ENCODE results near the gene C3orf62. TPM values are rescaled to one million over a fixed set of nuclear protein-coding genes. Genes with fewer than 3 reads are reported as not detected.

C3orf62 gene
- total and polyA plus RNA-seq, 9 of the 15 experiments (the other 6 are each of a cell fraction or from before 2014, with no cell fraction given), result 1.3 to 5.7 (median 3.4) TPM

DNA sequence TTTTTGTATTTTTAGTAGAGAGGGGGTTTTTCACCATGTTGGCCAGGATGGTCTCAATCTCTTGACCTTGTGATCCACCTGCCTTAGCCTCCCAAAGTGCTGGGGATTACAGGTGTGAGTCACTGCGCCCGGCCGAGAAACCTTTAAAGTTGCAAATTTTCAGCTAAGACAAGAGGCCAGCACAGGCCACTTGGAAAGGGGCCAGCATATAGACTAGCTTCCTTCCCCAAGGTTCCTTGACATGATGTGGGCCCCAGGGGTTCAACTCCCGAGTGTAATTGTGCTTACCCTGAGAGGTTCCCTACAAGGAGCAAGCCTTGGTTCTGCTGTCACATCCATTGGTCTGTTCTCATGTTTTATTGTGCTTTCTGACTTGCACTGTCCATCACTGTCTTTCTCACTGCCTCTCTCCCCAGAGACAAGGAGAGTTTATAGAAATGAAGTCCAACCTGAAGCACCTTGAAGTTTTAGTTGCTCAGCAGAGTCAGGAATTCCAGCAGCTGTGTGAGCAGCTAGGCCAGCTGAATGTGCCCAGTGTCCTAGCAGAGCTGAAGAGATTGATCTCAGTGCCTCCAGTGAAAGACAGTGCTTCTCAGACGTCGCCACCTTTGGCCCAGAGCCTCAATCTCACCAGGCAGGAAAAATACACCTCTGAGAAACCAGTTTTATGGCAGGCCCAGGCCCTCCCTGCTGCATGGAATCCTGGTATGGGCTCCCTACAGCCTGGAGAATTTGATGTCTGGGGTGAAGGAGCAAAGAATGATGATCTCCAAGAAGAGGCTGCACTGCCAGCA, 21.1 kb downstream of the C3orf62 start:
- Histone ChIP-seq H3K27me3 (ENCODE audit: control insufficient read depth in 2 of 2, insufficient read depth in 2 of 2, low read length in 2 of 2) (no peaks in the 10 kb centered on the region), H3K4me3 (no peak overlapping the region), H3K9me1 (ENCODE audit: control insufficient read depth, insufficient read depth, low read length) (no peaks in the 10 kb centered on the region), H4K20me1 (replicated peaks; ENCODE audit: control insufficient read depth, insufficient read depth, low read length) (no peaks in the 10 kb centered on the region), H3K9me3 (replicated peaks; ENCODE audit: control insufficient read depth, insufficient read depth, low read depth, low read length) (no peaks in the 10 kb centered on the region), H3K4me2 (ENCODE audit: insufficient read depth, low read length) (no peak overlapping the region), H3K79me2 (ENCODE audit: control insufficient read depth, insufficient read depth, low read length) (no peaks in the 10 kb centered on the region), H3K9ac (ENCODE audit: insufficient read depth in 1 of 2, low read depth in 2 of 2, low read length in 2 of 2) (no peak overlapping the region), H3K4me1 (replicated peaks in 1 of 2; ENCODE audit: control insufficient read depth in 2 of 2, insufficient read depth in 2 of 2, low read length in 2 of 2) (no peaks in the 10 kb centered on the region; a peak in 1 of 5 replicates), H3K36me3 (ENCODE audit: control insufficient read depth, insufficient read depth, low read length) (no peaks in the 10 kb centered on the region), H3K27ac (ENCODE audit: extremely low read depth, low read depth, low read length) (no peak overlapping the region), H2AFZ (ENCODE audit: low read depth, low read length) (no peak overlapping the region)
- DNase-seq (ENCODE audit: extremely low read depth in 1 of 4, low spot score in 3 of 4) (no peak), FAIRE-seq (no peak), ATAC-seq (no peak)
- WGBS (ENCODE audit: insufficient coverage, low coverage, missing lambda C conversion rate), result 33% methylated on average over 3 of the region's 6 CpGs
- ChIA-PET POLR2A (interaction anchor here (1.9 kb wide), 1 partner anchor 12 kb away, joined by 8 read pairs; no protein-coding TSS in a partner anchor), CTCF (ENCODE audit: low intra/inter-chr PET ratio) (no interaction called here)
- in situ Hi-C loops (cut with MboI), result no loop called here
- no TSS peak for BruUV-seq (replicated peaks)
- intact Hi-C loops (cut with micrococcal nuclease), result no loop called here
- TF ChIP-seq ZNF143 (CRISPR knock-in tag; IDR thresholded peaks at IDR 0.05), result no peak
- TF ChIP-seq ZNF134 (CRISPR knock-in tag; conservative IDR thresholded peaks at IDR 0.05), result no peak
- TF ChIP-seq GTF2A2 (tag; IDR thresholded peaks at IDR 0.05), result no peak
- TF ChIP-seq, protein P1, sequence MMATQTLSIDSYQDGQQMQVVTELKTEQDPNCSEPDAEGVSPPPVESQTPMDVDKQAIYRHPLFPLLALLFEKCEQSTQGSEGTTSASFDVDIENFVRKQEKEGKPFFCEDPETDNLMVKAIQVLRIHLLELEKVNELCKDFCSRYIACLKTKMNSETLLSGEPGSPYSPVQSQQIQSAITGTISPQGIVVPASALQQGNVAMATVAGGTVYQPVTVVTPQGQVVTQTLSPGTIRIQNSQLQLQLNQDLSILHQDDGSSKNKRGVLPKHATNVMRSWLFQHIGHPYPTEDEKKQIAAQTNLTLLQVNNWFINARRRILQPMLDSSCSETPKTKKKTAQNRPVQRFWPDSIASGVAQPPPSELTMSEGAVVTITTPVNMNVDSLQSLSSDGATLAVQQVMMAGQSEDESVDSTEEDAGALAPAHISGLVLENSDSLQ (IDR thresholded peaks at IDR 0.05), result no peak
- TF ChIP-seq, protein P2, sequence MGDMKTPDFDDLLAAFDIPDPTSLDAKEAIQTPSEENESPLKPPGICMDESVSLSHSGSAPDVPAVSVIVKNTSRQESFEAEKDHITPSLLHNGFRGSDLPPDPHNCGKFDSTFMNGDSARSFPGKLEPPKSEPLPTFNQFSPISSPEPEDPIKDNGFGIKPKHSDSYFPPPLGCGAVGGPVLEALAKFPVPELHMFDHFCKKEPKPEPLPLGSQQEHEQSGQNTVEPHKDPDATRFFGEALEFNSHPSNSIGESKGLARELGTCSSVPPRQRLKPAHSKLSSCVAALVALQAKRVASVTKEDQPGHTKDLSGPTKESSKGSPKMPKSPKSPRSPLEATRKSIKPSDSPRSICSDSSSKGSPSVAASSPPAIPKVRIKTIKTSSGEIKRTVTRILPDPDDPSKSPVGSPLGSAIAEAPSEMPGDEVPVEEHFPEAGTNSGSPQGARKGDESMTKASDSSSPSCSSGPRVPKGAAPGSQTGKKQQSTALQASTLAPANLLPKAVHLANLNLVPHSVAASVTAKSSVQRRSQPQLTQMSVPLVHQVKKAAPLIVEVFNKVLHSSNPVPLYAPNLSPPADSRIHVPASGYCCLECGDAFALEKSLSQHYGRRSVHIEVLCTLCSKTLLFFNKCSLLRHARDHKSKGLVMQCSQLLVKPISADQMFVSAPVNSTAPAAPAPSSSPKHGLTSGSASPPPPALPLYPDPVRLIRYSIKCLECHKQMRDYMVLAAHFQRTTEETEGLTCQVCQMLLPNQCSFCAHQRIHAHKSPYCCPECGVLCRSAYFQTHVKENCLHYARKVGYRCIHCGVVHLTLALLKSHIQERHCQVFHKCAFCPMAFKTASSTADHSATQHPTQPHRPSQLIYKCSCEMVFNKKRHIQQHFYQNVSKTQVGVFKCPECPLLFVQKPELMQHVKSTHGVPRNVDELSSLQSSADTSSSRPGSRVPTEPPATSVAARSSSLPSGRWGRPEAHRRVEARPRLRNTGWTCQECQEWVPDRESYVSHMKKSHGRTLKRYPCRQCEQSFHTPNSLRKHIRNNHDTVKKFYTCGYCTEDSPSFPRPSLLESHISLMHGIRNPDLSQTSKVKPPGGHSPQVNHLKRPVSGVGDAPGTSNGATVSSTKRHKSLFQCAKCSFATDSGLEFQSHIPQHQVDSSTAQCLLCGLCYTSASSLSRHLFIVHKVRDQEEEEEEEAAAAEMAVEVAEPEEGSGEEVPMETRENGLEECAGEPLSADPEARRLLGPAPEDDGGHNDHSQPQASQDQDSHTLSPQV (IDR thresholded peaks at IDR 0.05), result no peak
- no peak for TF ChIP-seq ERF (CRISPR knock-in tag; IDR thresholded peaks at IDR 0.05)
- no peak for TF ChIP-seq ZNF324 (CRISPR knock-in tag; IDR thresholded peaks at IDR 0.05)
- TF ChIP-seq, protein P3, sequence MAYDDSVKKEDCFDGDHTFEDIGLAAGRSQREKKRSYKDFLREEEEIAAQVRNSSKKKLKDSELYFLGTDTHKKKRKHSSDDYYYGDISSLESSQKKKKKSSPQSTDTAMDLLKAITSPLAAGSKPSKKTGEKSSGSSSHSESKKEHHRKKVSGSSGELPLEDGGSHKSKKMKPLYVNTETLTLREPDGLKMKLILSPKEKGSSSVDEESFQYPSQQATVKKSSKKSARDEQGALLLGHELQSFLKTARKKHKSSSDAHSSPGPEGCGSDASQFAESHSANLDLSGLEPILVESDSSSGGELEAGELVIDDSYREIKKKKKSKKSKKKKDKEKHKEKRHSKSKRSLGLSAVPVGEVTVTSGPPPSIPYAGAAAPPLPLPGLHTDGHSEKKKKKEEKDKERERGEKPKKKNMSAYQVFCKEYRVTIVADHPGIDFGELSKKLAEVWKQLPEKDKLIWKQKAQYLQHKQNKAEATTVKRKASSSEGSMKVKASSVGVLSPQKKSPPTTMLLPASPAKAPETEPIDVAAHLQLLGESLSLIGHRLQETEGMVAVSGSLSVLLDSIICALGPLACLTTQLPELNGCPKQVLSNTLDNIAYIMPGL (CRISPR knock-in tag; IDR thresholded peaks at IDR 0.05), result no peak
- TF ChIP-seq ZNF146 (CRISPR knock-in tag; IDR thresholded peaks at IDR 0.05; ENCODE audit: unreplicated experiment), result no peak
- no peak for TF ChIP-seq SMARCA4 (IDR thresholded peaks at IDR 0.05)
- TF ChIP-seq, protein P4, sequence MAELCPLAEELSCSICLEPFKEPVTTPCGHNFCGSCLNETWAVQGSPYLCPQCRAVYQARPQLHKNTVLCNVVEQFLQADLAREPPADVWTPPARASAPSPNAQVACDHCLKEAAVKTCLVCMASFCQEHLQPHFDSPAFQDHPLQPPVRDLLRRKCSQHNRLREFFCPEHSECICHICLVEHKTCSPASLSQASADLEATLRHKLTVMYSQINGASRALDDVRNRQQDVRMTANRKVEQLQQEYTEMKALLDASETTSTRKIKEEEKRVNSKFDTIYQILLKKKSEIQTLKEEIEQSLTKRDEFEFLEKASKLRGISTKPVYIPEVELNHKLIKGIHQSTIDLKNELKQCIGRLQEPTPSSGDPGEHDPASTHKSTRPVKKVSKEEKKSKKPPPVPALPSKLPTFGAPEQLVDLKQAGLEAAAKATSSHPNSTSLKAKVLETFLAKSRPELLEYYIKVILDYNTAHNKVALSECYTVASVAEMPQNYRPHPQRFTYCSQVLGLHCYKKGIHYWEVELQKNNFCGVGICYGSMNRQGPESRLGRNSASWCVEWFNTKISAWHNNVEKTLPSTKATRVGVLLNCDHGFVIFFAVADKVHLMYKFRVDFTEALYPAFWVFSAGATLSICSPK (IDR thresholded peaks at IDR 0.05; ENCODE audit: borderline replicate concordance), result no peak
